Measurements from ENCODE around the gene HELT. TPM values are rescaled to one million over a fixed set of nuclear protein-coding genes. Genes with fewer than 3 reads are reported as not detected.

The HELT gene
- polyA plus RNA-seq, 3 donors = not detected

DNA sequence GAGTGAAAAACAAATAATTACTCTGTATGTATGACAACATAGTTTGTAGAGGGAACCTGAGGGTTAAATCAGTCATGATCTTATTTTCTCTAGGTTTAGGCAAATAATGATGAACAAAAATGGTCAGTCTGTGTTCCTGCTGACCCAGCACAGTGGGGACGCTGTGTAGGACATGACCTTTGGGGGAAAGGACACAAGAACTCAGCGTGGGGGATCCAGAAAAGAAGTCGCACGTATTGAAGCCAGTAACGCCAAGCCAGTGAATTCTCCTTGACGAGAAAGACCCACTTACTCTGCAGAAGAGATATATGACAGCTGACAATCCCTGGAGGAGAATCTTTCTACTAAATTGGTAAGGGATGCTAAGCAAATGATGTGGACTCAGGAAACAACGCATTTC, 36.6 kb downstream of the HELT start:
- DNase-seq = no peak
- H3K4me1 ChIP-seq (ENCODE audit: control insufficient read depth in 1 of 2, insufficient read depth in 2 of 2, low read length in 2 of 2) = no peaks in the 10 kb centered on the region
- H3K9ac ChIP-seq (ENCODE audit: insufficient read depth, low read length, poor library complexity, severe bottlenecking) = no peak overlapping the region
- H3K9me3 Mint-ChIP-seq = peaks cover 3 to 18% (median 6%) of the 10 kb centered on the region in 7 donors
- no peaks in the 10 kb centered on the region for H3K79me2 ChIP-seq (ENCODE audit: insufficient read depth, low read length)
- no peak overlapping the region for H3K4me3 ChIP-seq (replicated peaks in 1 of 3; ENCODE audit: low read depth in 2 of 3, low read length in 3 of 3)
- no peaks in the 10 kb centered on the region for H4K20me1 ChIP-seq (ENCODE audit: insufficient read depth, low read length)
- TF ChIP-seq, protein P1, sequence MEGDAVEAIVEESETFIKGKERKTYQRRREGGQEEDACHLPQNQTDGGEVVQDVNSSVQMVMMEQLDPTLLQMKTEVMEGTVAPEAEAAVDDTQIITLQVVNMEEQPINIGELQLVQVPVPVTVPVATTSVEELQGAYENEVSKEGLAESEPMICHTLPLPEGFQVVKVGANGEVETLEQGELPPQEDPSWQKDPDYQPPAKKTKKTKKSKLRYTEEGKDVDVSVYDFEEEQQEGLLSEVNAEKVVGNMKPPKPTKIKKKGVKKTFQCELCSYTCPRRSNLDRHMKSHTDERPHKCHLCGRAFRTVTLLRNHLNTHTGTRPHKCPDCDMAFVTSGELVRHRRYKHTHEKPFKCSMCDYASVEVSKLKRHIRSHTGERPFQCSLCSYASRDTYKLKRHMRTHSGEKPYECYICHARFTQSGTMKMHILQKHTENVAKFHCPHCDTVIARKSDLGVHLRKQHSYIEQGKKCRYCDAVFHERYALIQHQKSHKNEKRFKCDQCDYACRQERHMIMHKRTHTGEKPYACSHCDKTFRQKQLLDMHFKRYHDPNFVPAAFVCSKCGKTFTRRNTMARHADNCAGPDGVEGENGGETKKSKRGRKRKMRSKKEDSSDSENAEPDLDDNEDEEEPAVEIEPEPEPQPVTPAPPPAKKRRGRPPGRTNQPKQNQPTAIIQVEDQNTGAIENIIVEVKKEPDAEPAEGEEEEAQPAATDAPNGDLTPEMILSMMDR (IDR thresholded peaks at IDR 0.05) = no peak
- 100% methylated on average over 2 of the region's 7 CpGs for WGBS (ENCODE audit: insufficient coverage)
- no peak overlapping the region for H3K4me3 Mint-ChIP-seq
- H3K36me3 Mint-ChIP-seq = no peaks in the 10 kb centered on the region
- H3K27ac ChIP-seq (ENCODE audit: low read depth in 1 of 2, low read length in 2 of 2) = no peak overlapping the region
- H3K4me2 ChIP-seq (replicated peaks; ENCODE audit: extremely low read depth, low read length, poor library complexity, severe bottlenecking) = no peak overlapping the region
- peaks cover 8 to 19% (median 9%) of the 10 kb centered on the region in 3 donors for H3K27me3 Mint-ChIP-seq (ENCODE audit: low read depth in 3 of 3)
- H2AFZ ChIP-seq (ENCODE audit: insufficient read depth, low read depth, low read length, poor library complexity, severe bottlenecking) = no peak overlapping the region
- intact Hi-C loops (cut with micrococcal nuclease) = no loop called here
- peaks cover 0 to 3% of the 10 kb centered on the region in 2 donors for H3K27me3 ChIP-seq (ENCODE audit: control insufficient read depth in 2 of 2, insufficient read depth in 2 of 2, low read length in 2 of 2)
- no peaks in the 10 kb centered on the region for H3K36me3 ChIP-seq (replicated peaks in 1 of 2; ENCODE audit: control insufficient read depth in 1 of 2, insufficient read depth in 2 of 2, low read length in 2 of 2)
- no peaks in the 10 kb centered on the region for H3K4me1 Mint-ChIP-seq
- peaks cover 0 to 7% of the 10 kb centered on the region in 2 donors for H3K9me3 ChIP-seq (replicated peaks in 1 of 2; ENCODE audit: control insufficient read depth in 1 of 2, insufficient read depth in 1 of 2, low read length in 2 of 2)
- no peak overlapping the region for H3K27ac Mint-ChIP-seq

DNA sequence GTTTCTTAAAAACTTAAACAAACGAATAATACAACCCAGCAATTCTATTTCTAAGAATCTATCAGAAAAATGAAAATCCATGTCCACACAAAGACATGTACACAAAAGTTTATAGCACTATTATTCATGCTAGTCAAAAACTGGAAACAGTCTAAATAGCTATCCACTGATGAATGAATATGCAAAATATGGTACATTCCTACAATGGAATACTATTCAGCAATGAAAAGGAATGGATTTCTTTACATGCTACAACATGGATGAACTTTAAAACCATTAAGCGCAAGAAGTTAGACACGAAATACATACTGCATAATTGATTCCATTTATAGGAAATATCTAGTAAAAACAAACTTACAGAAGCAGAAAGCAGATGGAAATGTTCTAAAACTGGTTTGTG, 43.3 kb downstream of the HELT start:
- no peak for DNase-seq
- TF ChIP-seq, protein P1 (IDR thresholded peaks at IDR 0.05) = no peak
- Histone ChIP-seq H2AFZ (ENCODE audit: insufficient read depth, low read depth, low read length, poor library complexity, severe bottlenecking) (no peak overlapping the region), H3K36me3 (replicated peaks in 1 of 2; ENCODE audit: control insufficient read depth in 1 of 2, insufficient read depth in 2 of 2, low read length in 2 of 2) (no peaks in the 10 kb centered on the region), H3K4me2 (replicated peaks; ENCODE audit: extremely low read depth, low read length, poor library complexity, severe bottlenecking) (no peak overlapping the region), H3K4me1 (ENCODE audit: control insufficient read depth in 1 of 2, insufficient read depth in 2 of 2, low read length in 2 of 2) (no peaks in the 10 kb centered on the region), H3K9ac (ENCODE audit: insufficient read depth, low read length, poor library complexity, severe bottlenecking) (no peak overlapping the region), H4K20me1 (ENCODE audit: insufficient read depth, low read length) (no peaks in the 10 kb centered on the region), H3K27ac (ENCODE audit: low read depth in 1 of 2, low read length in 2 of 2) (no peak overlapping the region), H3K9me3 (replicated peaks in 1 of 2; ENCODE audit: control insufficient read depth in 1 of 2, insufficient read depth in 1 of 2, low read length in 2 of 2) (no peaks in the 10 kb centered on the region), H3K27me3 (ENCODE audit: control insufficient read depth in 2 of 2, insufficient read depth in 2 of 2, low read length in 2 of 2) (peaks cover 0 to 3% of the 10 kb centered on the region in 2 donors), H3K4me3 (replicated peaks in 1 of 3; ENCODE audit: low read depth in 2 of 3, low read length in 3 of 3) (no peak overlapping the region), H3K79me2 (ENCODE audit: insufficient read depth, low read length) (no peaks in the 10 kb centered on the region)
- WGBS (ENCODE audit: insufficient coverage) = no CpG with 5 or more reads among the region's 3 CpGs
- H3K4me1 Mint-ChIP-seq = no peaks in the 10 kb centered on the region
- intact Hi-C loops (cut with micrococcal nuclease) = no loop called here
- H3K36me3 Mint-ChIP-seq = no peaks in the 10 kb centered on the region
- peaks cover 0 to 5% (median 0%) of the 10 kb centered on the region in 3 donors for H3K27me3 Mint-ChIP-seq (ENCODE audit: low read depth in 3 of 3)
- H3K4me3 Mint-ChIP-seq = no peak overlapping the region
- no peak overlapping the region for H3K27ac Mint-ChIP-seq
- peaks cover 0 to 4% (median 1%) of the 10 kb centered on the region in 7 donors for H3K9me3 Mint-ChIP-seq

All from CD14-positive monocyte (primary cell).